ENCODE measurements around the gene ARID1B. TPM values are rescaled to one million over a fixed set of nuclear protein-coding genes. Genes with fewer than 3 reads are reported as not detected.

ARID1B gene
- polyA plus RNA-seq, 1 experiment = 19.2 TPM

DNA sequence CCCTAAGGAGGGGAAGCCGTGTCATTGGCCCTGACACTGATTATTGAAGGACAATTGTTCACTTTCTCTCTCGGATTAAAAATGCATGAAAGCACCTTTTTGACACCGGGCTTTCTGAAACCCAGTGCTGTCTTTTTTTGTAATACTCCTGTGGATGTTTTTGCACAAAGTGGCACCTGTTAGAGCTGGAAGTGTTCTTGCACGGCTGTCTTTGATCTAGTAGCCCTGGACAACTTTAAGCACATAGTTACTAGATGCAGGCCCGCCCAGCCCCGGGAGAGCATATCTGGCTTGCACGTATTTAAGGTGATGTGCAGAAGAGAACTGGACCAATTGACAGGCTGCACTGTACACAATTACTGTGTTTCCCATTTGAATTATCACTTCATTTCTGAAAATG, 72.6 kb downstream of the ARID1B start:
- H3K27me3 ChIP-seq (ENCODE audit: control insufficient read depth, insufficient read depth, low read length) = no peaks in the 10 kb centered on the region
- no peaks in the 10 kb centered on the region for H3K9me3 ChIP-seq (ENCODE audit: control insufficient read depth, insufficient read depth, low read length)
- no peak overlapping the region for H3K27ac ChIP-seq (ENCODE audit: low read depth, low read length)
- ChIA-PET CTCF (no interaction called here), POLR2A (no interaction called here)
- TF ChIP-seq, protein P1, sequence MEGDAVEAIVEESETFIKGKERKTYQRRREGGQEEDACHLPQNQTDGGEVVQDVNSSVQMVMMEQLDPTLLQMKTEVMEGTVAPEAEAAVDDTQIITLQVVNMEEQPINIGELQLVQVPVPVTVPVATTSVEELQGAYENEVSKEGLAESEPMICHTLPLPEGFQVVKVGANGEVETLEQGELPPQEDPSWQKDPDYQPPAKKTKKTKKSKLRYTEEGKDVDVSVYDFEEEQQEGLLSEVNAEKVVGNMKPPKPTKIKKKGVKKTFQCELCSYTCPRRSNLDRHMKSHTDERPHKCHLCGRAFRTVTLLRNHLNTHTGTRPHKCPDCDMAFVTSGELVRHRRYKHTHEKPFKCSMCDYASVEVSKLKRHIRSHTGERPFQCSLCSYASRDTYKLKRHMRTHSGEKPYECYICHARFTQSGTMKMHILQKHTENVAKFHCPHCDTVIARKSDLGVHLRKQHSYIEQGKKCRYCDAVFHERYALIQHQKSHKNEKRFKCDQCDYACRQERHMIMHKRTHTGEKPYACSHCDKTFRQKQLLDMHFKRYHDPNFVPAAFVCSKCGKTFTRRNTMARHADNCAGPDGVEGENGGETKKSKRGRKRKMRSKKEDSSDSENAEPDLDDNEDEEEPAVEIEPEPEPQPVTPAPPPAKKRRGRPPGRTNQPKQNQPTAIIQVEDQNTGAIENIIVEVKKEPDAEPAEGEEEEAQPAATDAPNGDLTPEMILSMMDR (IDR thresholded peaks at IDR 0.05; ENCODE audit: low read depth, low read length) = no peak
- H3K4me3 ChIP-seq (ENCODE audit: low read depth, low read length) = no peak overlapping the region
- DNase-seq (ENCODE audit: low read depth, low spot score) = no peak

DNA sequence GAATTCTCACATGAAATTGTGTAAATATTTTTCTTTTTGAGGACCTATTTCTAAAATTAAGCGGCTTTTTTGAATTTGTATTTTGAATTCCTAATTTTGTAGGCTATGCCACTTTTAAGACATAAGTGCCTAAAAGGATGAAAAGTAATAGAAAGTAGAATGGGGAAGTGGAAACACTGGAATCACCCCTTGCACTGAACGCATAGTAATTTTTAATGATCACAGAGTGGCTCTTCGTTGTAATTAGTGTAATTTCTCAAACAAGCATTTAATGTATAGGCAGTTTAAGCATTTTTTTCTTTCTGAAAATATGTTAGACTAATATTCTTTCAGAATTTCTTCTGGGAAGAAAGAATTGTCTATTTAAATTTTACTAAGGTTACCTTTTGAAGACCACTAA, 73.2 kb downstream of the ARID1B start:
- Histone ChIP-seq H3K4me3 (ENCODE audit: low read depth, low read length) (no peak overlapping the region), H3K9me3 (ENCODE audit: control insufficient read depth, insufficient read depth, low read length) (no peaks in the 10 kb centered on the region), H3K27ac (ENCODE audit: low read depth, low read length) (no peak overlapping the region), H3K27me3 (ENCODE audit: control insufficient read depth, insufficient read depth, low read length) (no peaks in the 10 kb centered on the region)
- TF ChIP-seq, protein P1 (IDR thresholded peaks at IDR 0.05; ENCODE audit: low read depth, low read length) = no peak
- ChIA-PET POLR2A (no interaction called here), CTCF (no interaction called here)
- no peak for DNase-seq (ENCODE audit: low read depth, low spot score)

DNA sequence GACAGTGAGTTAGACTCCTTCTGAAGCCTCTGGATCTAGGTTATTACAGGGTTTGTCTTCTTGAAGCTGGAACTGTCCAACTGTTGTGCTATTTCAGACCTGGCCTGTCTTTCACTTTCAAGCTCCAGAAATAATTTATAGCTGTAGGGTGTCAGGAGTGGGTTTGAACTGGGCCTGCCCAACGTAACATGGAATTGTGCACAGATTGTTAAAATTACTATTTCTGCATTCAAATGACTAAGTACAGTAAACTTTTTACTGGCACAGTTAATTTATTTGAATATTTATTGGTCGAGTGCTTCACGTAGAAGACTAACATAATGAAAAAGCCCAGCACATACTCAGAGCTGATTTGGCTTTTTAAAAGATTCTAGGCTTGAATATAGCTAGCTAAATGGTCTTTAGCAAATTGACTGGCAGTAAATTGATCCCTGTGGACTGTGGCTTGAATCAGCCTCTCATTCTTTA, 74.3 kb downstream of the ARID1B start:
- TF ChIP-seq, protein P1 (IDR thresholded peaks at IDR 0.05; ENCODE audit: low read depth, low read length) = no peak
- H3K4me3 ChIP-seq (ENCODE audit: low read depth, low read length) = no peak overlapping the region
- no peaks in the 10 kb centered on the region for H3K27me3 ChIP-seq (ENCODE audit: control insufficient read depth, insufficient read depth, low read length)
- H3K27ac ChIP-seq (ENCODE audit: low read depth, low read length) = no peak overlapping the region
- POLR2A ChIA-PET = no interaction called here
- no peak for DNase-seq (ENCODE audit: low read depth, low spot score)
- CTCF ChIA-PET = no interaction called here
- no peaks in the 10 kb centered on the region for H3K9me3 ChIP-seq (ENCODE audit: control insufficient read depth, insufficient read depth, low read length)

DNA sequence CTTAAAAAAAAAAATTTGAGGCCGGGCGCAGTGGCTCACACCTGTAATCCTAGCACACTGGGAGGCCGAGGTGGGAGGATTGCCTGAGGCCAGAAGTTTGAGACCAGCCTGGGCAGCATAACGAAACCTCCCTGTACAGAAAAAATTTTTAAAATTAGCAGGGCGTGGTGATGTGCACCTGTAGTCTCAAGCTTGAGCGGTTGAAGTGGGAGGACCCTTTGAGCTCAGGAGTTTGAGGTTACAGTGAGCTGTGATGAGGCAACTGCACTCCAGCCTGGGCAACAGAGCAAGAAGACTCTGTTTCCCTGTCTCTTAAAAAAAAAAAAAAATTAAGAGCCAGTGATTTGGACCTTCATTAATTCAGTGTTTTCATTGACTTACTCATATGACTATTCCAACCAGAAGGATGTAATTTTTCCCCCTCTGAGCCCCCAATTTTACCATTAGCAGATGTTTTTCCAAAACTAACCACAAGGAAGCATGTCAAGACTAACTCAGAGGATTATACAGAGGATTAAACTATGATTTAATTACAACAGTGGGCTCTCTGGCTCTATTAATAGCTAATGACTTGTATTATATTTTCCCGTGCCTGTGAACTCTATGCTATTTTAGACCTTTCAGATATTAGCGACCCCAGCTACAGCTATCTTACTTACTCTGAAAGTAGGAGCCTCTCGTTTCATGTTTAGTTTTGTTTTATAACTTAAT, 75.1 kb downstream of the ARID1B start:
- POLR2A ChIA-PET = interaction anchor here (0.7 kb wide), 1 partner anchor 40 kb away, joined by 5 read pairs; no protein-coding TSS in a partner anchor
- TF ChIP-seq, protein P1 (IDR thresholded peaks at IDR 0.05; ENCODE audit: low read depth, low read length) = no peak
- no peak for DNase-seq (ENCODE audit: low read depth, low spot score)

DNA sequence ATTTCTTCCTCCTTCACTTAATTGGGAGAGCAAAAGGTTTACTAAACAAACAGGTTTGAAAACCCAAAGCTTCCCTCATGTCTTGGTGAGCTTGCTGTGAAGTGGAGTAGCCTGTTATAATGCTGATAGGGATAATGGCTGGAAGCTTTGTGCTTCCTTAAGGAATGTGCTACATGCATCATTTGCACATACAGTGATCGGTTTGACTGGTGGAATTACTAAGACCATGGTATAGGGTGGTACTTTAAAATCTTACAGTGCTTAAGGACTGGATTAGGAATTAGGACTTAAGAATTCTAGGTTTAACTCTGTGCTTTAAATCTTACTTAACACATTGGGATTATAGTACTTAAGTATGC, 75.7 kb downstream of the ARID1B start:
- H3K4me3 ChIP-seq (ENCODE audit: low read depth, low read length) = no peak overlapping the region
- POLR2A ChIA-PET = interaction anchor here (0.7 kb wide), 1 partner anchor 40 kb away, joined by 5 read pairs; no protein-coding TSS in a partner anchor
- no peaks in the 10 kb centered on the region for H3K9me3 ChIP-seq (ENCODE audit: control insufficient read depth, insufficient read depth, low read length)
- CTCF ChIA-PET = interaction anchor here (0.6 to 0.8 kb wide), 3 partner anchors 193 to 1215 kb away, joined by 3 read pairs; no protein-coding TSS in a partner anchor
- no peak for DNase-seq (ENCODE audit: low read depth, low spot score)
- TF ChIP-seq, protein P1 (IDR thresholded peaks at IDR 0.05; ENCODE audit: low read depth, low read length) = no peak
- H3K27ac ChIP-seq (ENCODE audit: low read depth, low read length) = no peak overlapping the region
- no peaks in the 10 kb centered on the region for H3K27me3 ChIP-seq (ENCODE audit: control insufficient read depth, insufficient read depth, low read length)

More for the DNA sequence above, 75.1 kb downstream of the ARID1B start:
- no peak overlapping the region for H3K27ac ChIP-seq (ENCODE audit: low read depth, low read length)
- no peaks in the 10 kb centered on the region for H3K27me3 ChIP-seq (ENCODE audit: control insufficient read depth, insufficient read depth, low read length)
- CTCF ChIA-PET = interaction anchor here (0.6 to 0.8 kb wide), 2 partner anchors 194 to 816 kb away, joined by 3 read pairs; no protein-coding TSS in a partner anchor
- H3K4me3 ChIP-seq (ENCODE audit: low read depth, low read length) = no peak overlapping the region
- H3K9me3 ChIP-seq (ENCODE audit: control insufficient read depth, insufficient read depth, low read length) = no peaks in the 10 kb centered on the region

Data from AG04450 (cell line).